Upper lobe of left lung (tissue), 4 donors: ENCODE results near the gene ZDHHC14.

Experiments
- EP300 ChIP-seq, 4 donors: sonication (generic); formaldehyde crosslinking; IDR thresholded peaks; one replicate each; pipeline ENCODE4 v1.5.1; 2017; ENCODE audit warnings: antibody characterized with exemption in 4 of 4, control low read depth in 2 of 4
- POLR2A ChIP-seq, 4 donors: fragments of 450-650 bp; IDR thresholded peaks; one replicate each; pipeline ENCODE4 v1.5.1; 2016 to 2017; ENCODE audit warnings: antibody characterized with exemption in 4 of 4, mild to moderate bottlenecking in 2 of 4
- POLR2AphosphoS5 ChIP-seq, 2 donors: sonication (generic); formaldehyde crosslinking; IDR thresholded peaks; one replicate each; pipeline ENCODE4 v1.5.1; 2017; ENCODE audit warnings: antibody characterized with exemption in 2 of 2
- TF ChIP-seq, protein P1 (sequence below), 6 experiments: fragments of 450-650 bp in 4 of 6; fragments of 200-600 bp in 2 of 6; sonication (generic) in 2 of 6; IDR thresholded peaks; one replicate each; pipeline ENCODE4 v1.5.1; 2016 to 2019; ENCODE audit warnings: antibody characterized with exemption in 6 of 6

DNA sequence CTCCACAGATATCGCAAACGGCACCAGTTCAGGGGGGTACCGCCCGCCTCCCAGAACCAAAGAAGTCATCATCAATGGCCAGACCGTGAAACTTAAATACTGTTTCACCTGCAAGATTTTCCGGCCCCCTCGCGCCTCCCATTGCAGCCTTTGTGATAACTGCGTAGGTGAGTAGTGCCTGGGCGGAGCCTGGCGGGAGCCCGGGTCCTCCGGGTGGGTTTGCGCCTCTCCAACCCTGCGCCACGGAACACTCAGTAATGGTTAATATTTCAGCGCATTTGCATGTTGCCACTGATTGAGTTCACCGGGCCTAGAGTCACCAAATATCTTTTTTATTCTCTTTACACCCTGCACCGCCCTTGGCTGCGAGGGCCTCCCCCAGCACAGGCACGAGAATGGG lies 212.0 kb downstream of the ZDHHC14 start:
- TF ChIP-seq POLR2AphosphoS5 (IDR thresholded peaks at IDR 0.05) (no peak), POLR2A (IDR thresholded peaks at IDR 0.05) (no peak), EP300 (IDR thresholded peaks at IDR 0.05) (no peak)
- TF ChIP-seq, protein P1, sequence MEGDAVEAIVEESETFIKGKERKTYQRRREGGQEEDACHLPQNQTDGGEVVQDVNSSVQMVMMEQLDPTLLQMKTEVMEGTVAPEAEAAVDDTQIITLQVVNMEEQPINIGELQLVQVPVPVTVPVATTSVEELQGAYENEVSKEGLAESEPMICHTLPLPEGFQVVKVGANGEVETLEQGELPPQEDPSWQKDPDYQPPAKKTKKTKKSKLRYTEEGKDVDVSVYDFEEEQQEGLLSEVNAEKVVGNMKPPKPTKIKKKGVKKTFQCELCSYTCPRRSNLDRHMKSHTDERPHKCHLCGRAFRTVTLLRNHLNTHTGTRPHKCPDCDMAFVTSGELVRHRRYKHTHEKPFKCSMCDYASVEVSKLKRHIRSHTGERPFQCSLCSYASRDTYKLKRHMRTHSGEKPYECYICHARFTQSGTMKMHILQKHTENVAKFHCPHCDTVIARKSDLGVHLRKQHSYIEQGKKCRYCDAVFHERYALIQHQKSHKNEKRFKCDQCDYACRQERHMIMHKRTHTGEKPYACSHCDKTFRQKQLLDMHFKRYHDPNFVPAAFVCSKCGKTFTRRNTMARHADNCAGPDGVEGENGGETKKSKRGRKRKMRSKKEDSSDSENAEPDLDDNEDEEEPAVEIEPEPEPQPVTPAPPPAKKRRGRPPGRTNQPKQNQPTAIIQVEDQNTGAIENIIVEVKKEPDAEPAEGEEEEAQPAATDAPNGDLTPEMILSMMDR (IDR thresholded peaks at IDR 0.05): no peak
